ENCODE measurements around the gene SCAANT1. TPM values are rescaled to one million over a fixed set of nuclear protein-coding genes. Genes with fewer than 3 reads are reported as not detected.

Gene SCAANT1
- total RNA-seq, 6 donors from 2014 or later = not detected

GRCh38 chr3:63955830-63956545, 43.8 kb upstream of the SCAANT1 start:
- TF ChIP-seq POLR2A (IDR thresholded peaks at IDR 0.05) = no peak
- TF ChIP-seq CTCF (IDR thresholded peaks at IDR 0.05) = no peak
- no peak for TF ChIP-seq EP300 (IDR thresholded peaks at IDR 0.05)
- peaks cover 14 to 29% (median 22%) of the 10 kb centered on the region in 4 donors for H3K4me1 ChIP-seq
- no peaks in the 10 kb centered on the region for H3K9me3 ChIP-seq
- 94 to 95% methylated on average over 13 of the region's 13 CpGs for WGBS, 2 donors
- ATAC-seq (ENCODE audit: low FRiP score in 2 of 2) (no peak), DNase-seq (no peak)
- H3K27ac ChIP-seq = no peak overlapping the region
- H3K27me3 ChIP-seq = no peaks in the 10 kb centered on the region
- H3K36me3 ChIP-seq = peaks cover 0 to 21% (median 0%) of the 10 kb centered on the region in 4 donors
- H3K4me3 ChIP-seq = no peak overlapping the region

GRCh38 chr3:63955036-63955650, 43.0 kb upstream of the SCAANT1 start:
- H3K27ac ChIP-seq = no peak overlapping the region
- no peak overlapping the region for H3K4me3 ChIP-seq
- H3K4me1 ChIP-seq = peaks cover 9 to 24% (median 19%) of the 10 kb centered on the region in 4 donors
- WGBS, 2 donors = 85 to 90% methylated on average over 3 of the region's 3 CpGs
- peaks cover 0 to 21% (median 0%) of the 10 kb centered on the region in 4 donors for H3K36me3 ChIP-seq
- no peaks in the 10 kb centered on the region for H3K9me3 ChIP-seq
- no peaks in the 10 kb centered on the region for H3K27me3 ChIP-seq
- ATAC-seq (ENCODE audit: low FRiP score in 2 of 2) (no peak), DNase-seq (no peak)
- TF ChIP-seq CTCF (IDR thresholded peaks at IDR 0.05) (no peak), POLR2AphosphoS5 (IDR thresholded peaks at IDR 0.05) (no peak)

- H3K4me1 ChIP-seq = peaks cover 7 to 19% (median 15%) of the 10 kb centered on the region in 4 donors
- H3K9me3 ChIP-seq = no peaks in the 10 kb centered on the region
- H3K36me3 ChIP-seq = peaks cover 0 to 21% (median 0%) of the 10 kb centered on the region in 4 donors
- DNase-seq (no peak), ATAC-seq (ENCODE audit: low FRiP score in 2 of 2) (no peak)
- TF ChIP-seq POLR2A (IDR thresholded peaks at IDR 0.05) (no peak), CTCF (IDR thresholded peaks at IDR 0.05) (no peak), POLR2AphosphoS5 (IDR thresholded peaks at IDR 0.05) (no peak), EP300 (IDR thresholded peaks at IDR 0.05) (no peak)
- WGBS, 2 donors = 88 to 91% methylated on average over 4 to 5 of the region's 5 CpGs
- no peak overlapping the region for H3K27ac ChIP-seq
- H3K27me3 ChIP-seq = no peaks in the 10 kb centered on the region
- H3K4me3 ChIP-seq = no peak overlapping the region
Measured at GRCh38 chr3:63954182-63954581, 42.0 kb upstream of the SCAANT1 start.

GRCh38 chr3:63952248-63952594, 40.0 kb upstream of the SCAANT1 start:
- WGBS, 2 donors = 74 to 75% methylated on average over 2 of the region's 2 CpGs
- DNase-seq (no peak), ATAC-seq (ENCODE audit: low FRiP score in 2 of 2) (no peak)
- Histone ChIP-seq H3K27ac (no peak overlapping the region), H3K4me1 (peaks cover 7 to 26% (median 16%) of the 10 kb centered on the region in 4 donors), H3K27me3 (no peaks in the 10 kb centered on the region), H3K36me3 (peaks cover 0 to 21% (median 0%) of the 10 kb centered on the region in 4 donors), H3K4me3 (no peak overlapping the region), H3K9me3 (no peaks in the 10 kb centered on the region)
- TF ChIP-seq CTCF (IDR thresholded peaks at IDR 0.05) = no peak
- no peak for TF ChIP-seq POLR2A (IDR thresholded peaks at IDR 0.05)
- TF ChIP-seq POLR2AphosphoS5 (IDR thresholded peaks at IDR 0.05) = no peak
- TF ChIP-seq EP300 (IDR thresholded peaks at IDR 0.05) = no peak
